Panc1 (cell line): ENCODE data around the gene ACSM6. TPM values are rescaled to one million over a fixed set of nuclear protein-coding genes. Genes with fewer than 3 reads are reported as not detected.
A peak's percentile ranks its signal among the peaks of the same experiment; 100 is the strongest.

Experiments used
- ATAC-seq: fragments of 200-7000 bp; cut with Tn5 transposase; 2 replicates; pipeline ENCODE4 v1.9.1; 2020; ENCODE audit warnings: mild to moderate bottlenecking, moderate library complexity
- BruUV-seq: library from RNA; stranded (reverse); fragments of 400-500 nt; replicated peaks from 2 replicates; lab custom pipeline; 2021; lab: Mats Ljungman, UMichigan
- CTCF ChIA-PET: fragments of 300-600 bp; sonication (Branson Sonifier 250); formaldehyde crosslinking; loops from one replicate; lab custom pipeline; 2022; ENCODE audit warnings: antibody characterized with exemption; lab: Charles Lee
- POLR2A ChIA-PET: fragments of 300-600 bp; sonication (Branson Sonifier 250); formaldehyde crosslinking; loops from one replicate; lab custom pipeline; 2022; ENCODE audit warnings: antibody characterized with exemption; lab: Charles Lee
- DNase-seq: peaks from one replicate; pipeline ENCODE4 v3.0.0-alpha.2; 2010; ENCODE audit warnings: low read depth, low spot score
- H3K27ac ChIP-seq: 2 replicates; pipeline ENCODE4 v1.5.1; 2011; ENCODE audit warnings: mild to moderate bottlenecking, low read length, inconsistent platforms
- H3K27me3 ChIP-seq: fragments of 200-500 bp; sonication (Bioruptor generic); 2 replicates; pipeline ENCODE4 v1.6.0; 2014; ENCODE audit warnings: low read length, inconsistent platforms; ENCODE audit not compliant: control insufficient read depth, insufficient read depth
- H3K36me3 ChIP-seq: fragments of 200-500 bp; sonication (Bioruptor generic); 2 replicates; pipeline ENCODE4 v1.5.1; 2014; ENCODE audit warnings: inconsistent platforms, mild to moderate bottlenecking, low read length, moderate library complexity; ENCODE audit not compliant: control insufficient read depth, insufficient read depth
- H3K4me1 ChIP-seq: 2 replicates; pipeline ENCODE4 v1.5.1; 2011; ENCODE audit warnings: inconsistent platforms, mild to moderate bottlenecking, low read length, moderate library complexity; ENCODE audit not compliant: control insufficient read depth, insufficient read depth
- H3K4me3 ChIP-seq, 2 experiments: 2 replicates each; pipeline ENCODE4 v1.5.1; 2011 to 2012; ENCODE audit warnings: low read depth in 2 of 2, low read length in 2 of 2, mild to moderate bottlenecking in 2 of 2, inconsistent platforms in 1 of 2, moderate library complexity in 1 of 2
- H3K9me3 ChIP-seq: fragments of 200-500 bp; sonication (Bioruptor generic); 2 replicates; pipeline ENCODE4 v1.5.1; 2014; ENCODE audit warnings: low read depth, mild to moderate bottlenecking, inconsistent platforms, low read length, moderate library complexity; ENCODE audit not compliant: control insufficient read depth, insufficient read depth
- POLR2AphosphoS5 ChIP-seq: IDR thresholded peaks from 2 replicates; pipeline ENCODE4 v1.6.1; 2012; ENCODE audit warnings: mild to moderate bottlenecking, low read depth, low read length, moderate library complexity
- SIN3A ChIP-seq: IDR thresholded peaks from 2 replicates; pipeline ENCODE4 v1.6.1; 2012; ENCODE audit warnings: low read depth, mild to moderate bottlenecking, low read length, moderate library complexity, borderline replicate concordance; ENCODE audit not compliant: insufficient read depth
- TCF7L2 ChIP-seq: IDR thresholded peaks from 2 replicates; pipeline ENCODE4 v1.6.1; 2011; ENCODE audit warnings: mild to moderate bottlenecking, low read depth, low read length, inconsistent platforms
- in situ Hi-C: cut with HindIII; loops from 2 replicates; pipeline ENCODE4 v1.10.0; 2016; ENCODE audit warnings: low sequenced_read_pairs, low pct_unique_long_range_greater_than_20kb
- intact Hi-C: fragments of 100-400 bp; cut with micrococcal nuclease; formaldehyde crosslinking; loops from one replicate; pipeline ENCODE4 v1.10.0; 2022; ENCODE audit not compliant: unreplicated experiment
- total RNA-seq: library from RNA; stranded (reverse); gene quantifications from one replicate; pipeline ENCODE4 v1.2.1, GENCODE V29; 2021; ENCODE audit not compliant: unreplicated experiment
- TF ChIP-seq, protein P1 (sequence below), 2 experiments: IDR thresholded peaks; 2 replicates each; pipeline ENCODE4 v1.6.1; 2011 to 2012; ENCODE audit warnings: low read depth in 2 of 2, control low read depth in 1 of 2, low read length in 1 of 2, mild to moderate bottlenecking in 1 of 2, moderate library complexity in 1 of 2; ENCODE audit not compliant: insufficient read depth in 1 of 2
- TF ChIP-seq, protein P2 (sequence below): fragments of 450-650 bp; IDR thresholded peaks from 2 replicates; pipeline ENCODE4 v1.5.1; 2017; ENCODE audit warnings: mild to moderate bottlenecking

The ACSM6 gene
- total RNA-seq, 1 experiment from 2014 or later = not detected

DNA sequence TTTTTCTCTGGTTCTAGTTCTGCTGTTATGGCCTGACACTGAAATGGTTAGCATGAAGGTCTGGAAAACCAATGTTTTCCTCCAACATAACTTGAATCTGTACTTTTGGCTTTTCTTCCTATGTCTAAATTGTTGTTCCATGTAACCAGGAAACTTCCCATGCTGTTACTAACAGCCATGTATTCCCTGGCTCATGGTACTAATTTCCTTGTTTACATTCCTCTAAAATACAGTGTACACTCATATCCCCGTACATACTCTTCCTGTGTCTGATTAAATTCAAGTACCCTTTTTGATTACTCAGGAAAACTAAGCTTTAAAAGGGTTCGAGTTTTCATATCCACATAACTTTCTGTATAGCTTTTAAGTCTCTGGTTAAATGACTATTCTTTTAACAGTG lies 12.3 kb upstream of the ACSM6 start:
- ATAC-seq (no peak), DNase-seq (no peak)
- H3K4me3 ChIP-seq = no peak overlapping the region
- peaks cover 3% of the 10 kb centered on the region; the same call in 1 of the 2 replicates for H3K4me1 ChIP-seq
- no TSS peak for BruUV-seq
- intact Hi-C loops = no loop called here
- H3K9me3 ChIP-seq = no peaks in the 10 kb centered on the region
- H3K27ac ChIP-seq = no peak overlapping the region
- TF ChIP-seq POLR2AphosphoS5 (no peak), SIN3A (no peak), TCF7L2 (no peak)
- TF ChIP-seq, protein P1, sequence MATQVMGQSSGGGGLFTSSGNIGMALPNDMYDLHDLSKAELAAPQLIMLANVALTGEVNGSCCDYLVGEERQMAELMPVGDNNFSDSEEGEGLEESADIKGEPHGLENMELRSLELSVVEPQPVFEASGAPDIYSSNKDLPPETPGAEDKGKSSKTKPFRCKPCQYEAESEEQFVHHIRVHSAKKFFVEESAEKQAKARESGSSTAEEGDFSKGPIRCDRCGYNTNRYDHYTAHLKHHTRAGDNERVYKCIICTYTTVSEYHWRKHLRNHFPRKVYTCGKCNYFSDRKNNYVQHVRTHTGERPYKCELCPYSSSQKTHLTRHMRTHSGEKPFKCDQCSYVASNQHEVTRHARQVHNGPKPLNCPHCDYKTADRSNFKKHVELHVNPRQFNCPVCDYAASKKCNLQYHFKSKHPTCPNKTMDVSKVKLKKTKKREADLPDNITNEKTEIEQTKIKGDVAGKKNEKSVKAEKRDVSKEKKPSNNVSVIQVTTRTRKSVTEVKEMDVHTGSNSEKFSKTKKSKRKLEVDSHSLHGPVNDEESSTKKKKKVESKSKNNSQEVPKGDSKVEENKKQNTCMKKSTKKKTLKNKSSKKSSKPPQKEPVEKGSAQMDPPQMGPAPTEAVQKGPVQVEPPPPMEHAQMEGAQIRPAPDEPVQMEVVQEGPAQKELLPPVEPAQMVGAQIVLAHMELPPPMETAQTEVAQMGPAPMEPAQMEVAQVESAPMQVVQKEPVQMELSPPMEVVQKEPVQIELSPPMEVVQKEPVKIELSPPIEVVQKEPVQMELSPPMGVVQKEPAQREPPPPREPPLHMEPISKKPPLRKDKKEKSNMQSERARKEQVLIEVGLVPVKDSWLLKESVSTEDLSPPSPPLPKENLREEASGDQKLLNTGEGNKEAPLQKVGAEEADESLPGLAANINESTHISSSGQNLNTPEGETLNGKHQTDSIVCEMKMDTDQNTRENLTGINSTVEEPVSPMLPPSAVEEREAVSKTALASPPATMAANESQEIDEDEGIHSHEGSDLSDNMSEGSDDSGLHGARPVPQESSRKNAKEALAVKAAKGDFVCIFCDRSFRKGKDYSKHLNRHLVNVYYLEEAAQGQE (IDR thresholded peaks at IDR 0.05; ENCODE audit: insufficient read depth in 1 of 2, low read depth in 2 of 2, low read length in 1 of 2) = no peak
- TF ChIP-seq, protein P2, sequence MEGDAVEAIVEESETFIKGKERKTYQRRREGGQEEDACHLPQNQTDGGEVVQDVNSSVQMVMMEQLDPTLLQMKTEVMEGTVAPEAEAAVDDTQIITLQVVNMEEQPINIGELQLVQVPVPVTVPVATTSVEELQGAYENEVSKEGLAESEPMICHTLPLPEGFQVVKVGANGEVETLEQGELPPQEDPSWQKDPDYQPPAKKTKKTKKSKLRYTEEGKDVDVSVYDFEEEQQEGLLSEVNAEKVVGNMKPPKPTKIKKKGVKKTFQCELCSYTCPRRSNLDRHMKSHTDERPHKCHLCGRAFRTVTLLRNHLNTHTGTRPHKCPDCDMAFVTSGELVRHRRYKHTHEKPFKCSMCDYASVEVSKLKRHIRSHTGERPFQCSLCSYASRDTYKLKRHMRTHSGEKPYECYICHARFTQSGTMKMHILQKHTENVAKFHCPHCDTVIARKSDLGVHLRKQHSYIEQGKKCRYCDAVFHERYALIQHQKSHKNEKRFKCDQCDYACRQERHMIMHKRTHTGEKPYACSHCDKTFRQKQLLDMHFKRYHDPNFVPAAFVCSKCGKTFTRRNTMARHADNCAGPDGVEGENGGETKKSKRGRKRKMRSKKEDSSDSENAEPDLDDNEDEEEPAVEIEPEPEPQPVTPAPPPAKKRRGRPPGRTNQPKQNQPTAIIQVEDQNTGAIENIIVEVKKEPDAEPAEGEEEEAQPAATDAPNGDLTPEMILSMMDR = no peak
- H3K36me3 ChIP-seq = no peaks in the 10 kb centered on the region
- CTCF ChIA-PET = interaction anchor here (1.3 kb wide), 1 partner anchor 61 kb away, joined by 3 read pairs; no protein-coding TSS in a partner anchor
- peaks cover 5% of the 10 kb centered on the region; the same call in 1 of the 2 replicates for H3K27me3 ChIP-seq
- POLR2A ChIA-PET = no interaction called here
- in situ Hi-C loops = no loop called here

DNA sequence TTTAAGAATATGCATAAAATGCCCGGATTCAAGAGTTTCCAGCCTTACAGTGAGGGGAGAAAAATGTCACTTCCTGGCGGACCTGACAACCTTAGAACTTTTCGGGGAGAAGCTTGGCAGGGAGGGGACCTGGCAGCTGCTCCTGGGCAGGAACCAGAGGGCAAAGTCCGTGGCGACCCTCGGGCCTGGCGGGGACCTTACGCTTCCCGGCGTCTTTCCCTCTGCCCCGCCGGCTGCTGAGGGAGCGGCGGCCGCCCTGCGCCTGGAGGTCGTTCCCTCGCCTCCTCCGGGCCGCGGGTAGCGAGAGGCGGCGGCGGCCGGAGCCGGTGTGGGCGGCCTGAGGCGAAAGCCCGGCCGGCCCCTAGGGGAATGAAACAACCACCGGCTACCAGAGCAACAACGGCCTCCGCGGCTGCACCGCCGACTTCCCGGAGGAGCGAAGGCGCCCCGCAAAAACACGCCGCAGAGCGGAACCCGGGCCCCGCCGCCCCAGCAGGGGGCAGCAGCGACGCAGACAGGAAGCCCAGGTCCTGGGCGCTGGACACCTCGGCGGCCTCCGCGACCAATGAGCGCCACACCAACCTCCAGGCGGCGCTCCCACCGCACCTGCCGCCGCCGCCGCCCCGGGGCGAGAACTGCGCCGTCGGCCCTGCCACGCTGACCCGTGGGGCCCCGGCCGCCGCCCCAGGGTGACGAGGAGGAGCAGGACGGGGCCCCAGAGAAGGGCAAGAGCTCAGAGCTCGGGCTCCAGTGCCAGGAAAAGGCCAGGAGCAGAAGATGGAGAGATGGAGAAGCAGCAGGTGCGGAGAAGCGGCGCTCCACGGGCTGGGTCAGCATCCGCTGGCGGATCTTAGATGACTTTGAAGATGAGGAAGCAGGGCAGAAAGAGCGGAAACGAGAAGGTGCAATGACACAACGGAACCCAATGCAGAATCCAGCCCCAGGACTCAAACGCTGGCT lies 10.5 kb upstream of the ACSM6 start:
- Histone ChIP-seq H3K27ac (peak overlapping the region; percentile 92), H3K36me3 (no peaks in the 10 kb centered on the region), H3K27me3 (peaks cover 5% of the 10 kb centered on the region; the same call in 1 of the 2 replicates), H3K9me3 (no peaks in the 10 kb centered on the region), H3K4me1 (peaks cover 3% of the 10 kb centered on the region; the same call in 1 of the 2 replicates), H3K4me3 (peak overlapping the region; percentile 63 to 79)
- in situ Hi-C loops = no loop called here
- intact Hi-C loops = loop anchor here (1.0 kb wide), 2 partner anchors 60 to 180 kb away; no protein-coding TSS in a partner anchor
- ChIA-PET POLR2A (no interaction called here), CTCF (interaction anchor here (0.5 to 1.4 kb wide), 4 partner anchors 59 to 221 kb away, joined by 3 to 7 read pairs (median 3); no protein-coding TSS in a partner anchor)
- TF ChIP-seq, protein P1 (IDR thresholded peaks at IDR 0.05; ENCODE audit: insufficient read depth in 1 of 2, low read depth in 2 of 2, low read length in 1 of 2) = no peak
- TF ChIP-seq TCF7L2 = peak; percentile 50; the same call in 1 of the 2 replicates
- peak; percentile 43; the same call in 1 of the 2 replicates for TF ChIP-seq SIN3A
- 0 out of 2 replicates have a peak, but pooled peaks have one; percentile 23 for TF ChIP-seq POLR2AphosphoS5
- TF ChIP-seq, protein P2 = peak; percentile 100
- no TSS peak for BruUV-seq
- DNase-seq = no peak
- peak; percentile 100 for ATAC-seq
